ENCODE measurements around the gene ANO2.

GRCh38 chr12:5514545-5514944 lies 430.5 kb downstream of the ANO2 start:
- TF ChIP-seq CTCF (IDR thresholded peaks at IDR 0.05; ENCODE audit: low read depth, low read length, poor library complexity, severe bottlenecking) (no peak), EZH2phosphoT487 (IDR thresholded peaks at IDR 0.05; ENCODE audit: borderline replicate concordance, low read length) (no peak)

Data from DOHH2 (cell line).